ENCODE data around the gene DNTTIP2. TPM values are rescaled to one million over a fixed set of nuclear protein-coding genes. Genes with fewer than 3 reads are reported as not detected.

The DNTTIP2 gene
- total RNA-seq, 1 experiment from 2014 or later = 66.1 TPM

- H3K9me3 ChIP-seq (ENCODE audit: control insufficient read depth in 1 of 2, insufficient read depth in 1 of 2, low read depth in 1 of 2, low read length in 2 of 2) = no peaks in the 10 kb centered on the region
- H3K9ac ChIP-seq (ENCODE audit: low read length) = no peak overlapping the region
- H3K4me2 ChIP-seq (ENCODE audit: low read length) = no peak overlapping the region
- intact Hi-C loops (cut with micrococcal nuclease) = loop anchor here (10.0 kb wide), 1 partner anchor 431 kb away; no protein-coding TSS in a partner anchor
- H3K79me2 ChIP-seq (ENCODE audit: insufficient read depth, low read length) = peaks cover 84% of the 10 kb centered on the region
- BruUV-seq (replicated peaks) = no TSS peak
- no peaks in the 10 kb centered on the region for H3K9me2 ChIP-seq (ENCODE audit: insufficient read depth)
- H3K27ac ChIP-seq (ENCODE audit: low read depth, low read length) = no peak overlapping the region
- TF ChIP-seq SP1 (IDR thresholded peaks at IDR 0.05; ENCODE audit: low read depth) (no peak), EGR1 (IDR thresholded peaks at IDR 0.05; ENCODE audit: low read depth) (no peak), MAX (IDR thresholded peaks at IDR 0.05) (no peak), POLR2AphosphoS5 (IDR thresholded peaks at IDR 0.05; ENCODE audit: low read depth, low read length) (no peak), JUND (IDR thresholded peaks at IDR 0.05) (no peak), ELF1 (IDR thresholded peaks at IDR 0.05; ENCODE audit: borderline replicate concordance, low read depth) (no peak), ZFX (IDR thresholded peaks at IDR 0.05) (no peak), SRF (IDR thresholded peaks at IDR 0.05; ENCODE audit: low read depth) (no peak), RAD21 (IDR thresholded peaks at IDR 0.05; ENCODE audit: low read depth) (no peak), ZNF274 (IDR thresholded peaks at IDR 0.05; ENCODE audit: low read depth, low read length) (no peak), EZH2phosphoT487 (IDR thresholded peaks at IDR 0.05; ENCODE audit: borderline replicate concordance) (no peak)
- H3K4me1 ChIP-seq (ENCODE audit: control insufficient read depth in 1 of 2, insufficient read depth in 2 of 2, low read length in 2 of 2) = peaks cover 7 to 27% of the 10 kb centered on the region in 2 experiments; a peak in 3 of 4 replicates
- DNase-seq (ENCODE audit: low read depth, low spot score) (no peak), ATAC-seq (no peak)
- no peak overlapping the region for H3K4me3 ChIP-seq (replicated peaks in 1 of 2; ENCODE audit: low read depth in 1 of 2, low read length in 2 of 2)
- POLR2A ChIA-PET = no interaction called here
- peaks cover 0 to 10% of the 10 kb centered on the region in 2 experiments; a peak in 2 of 4 replicates for H3K36me3 ChIP-seq (ENCODE audit: control insufficient read depth in 1 of 2, insufficient read depth in 2 of 2, low read length in 2 of 2)
- no peak overlapping the region for H2AFZ ChIP-seq (ENCODE audit: low read depth, low read length, poor library complexity, severe bottlenecking)
- RAD21 ChIA-PET (ENCODE audit: low non-redundant PET in 1 of 2, low total read pairs in 2 of 2, uncharacterized antibody in 2 of 2, unreplicated experiment in 2 of 2) = no interaction called here
- no peaks in the 10 kb centered on the region for H4K20me1 ChIP-seq (ENCODE audit: insufficient read depth)
- CTCF ChIA-PET = no interaction called here
- no peaks in the 10 kb centered on the region for H3K27me3 ChIP-seq (ENCODE audit: insufficient read depth, low read length)
These were observed 25.2 kb upstream of the DNTTIP2 start for GRCh38 chr1:93904228-93904627.

- H2AFZ ChIP-seq (ENCODE audit: low read depth, low read length, poor library complexity, severe bottlenecking) = no peak overlapping the region
- no peak overlapping the region for H3K4me2 ChIP-seq (ENCODE audit: low read length)
- H3K79me2 ChIP-seq (ENCODE audit: insufficient read depth, low read length) = peaks cover 57% of the 10 kb centered on the region
- peaks cover 0 to 26% of the 10 kb centered on the region in 2 experiments; a peak in 3 of 4 replicates for H3K36me3 ChIP-seq (ENCODE audit: control insufficient read depth in 1 of 2, insufficient read depth in 2 of 2, low read length in 2 of 2)
- ATAC-seq (no peak), DNase-seq (ENCODE audit: low read depth, low spot score) (no peak)
- ChIA-PET CTCF (no interaction called here), RAD21 (ENCODE audit: low non-redundant PET in 1 of 2, low total read pairs in 2 of 2, uncharacterized antibody in 2 of 2, unreplicated experiment in 2 of 2) (no interaction called here), POLR2A (no interaction called here)
- no peak for TF ChIP-seq ATF3 (IDR thresholded peaks at IDR 0.05)
- TF ChIP-seq TCF7L2 (IDR thresholded peaks at IDR 0.05; ENCODE audit: borderline replicate concordance, extremely low read depth, insufficient read depth, insufficient read length) = no peak
- TF ChIP-seq ZNF274 (IDR thresholded peaks at IDR 0.05; ENCODE audit: low read depth, low read length) = no peak
- no peak for TF ChIP-seq ELF1 (IDR thresholded peaks at IDR 0.05; ENCODE audit: borderline replicate concordance, low read depth)
- no peak for TF ChIP-seq SRF (IDR thresholded peaks at IDR 0.05; ENCODE audit: low read depth)
- TF ChIP-seq CTCF (IDR thresholded peaks at IDR 0.05 in 2 of 3, conservative IDR thresholded peaks at IDR 0.05 in 1 of 3; ENCODE audit: borderline replicate concordance in 1 of 3, insufficient read depth in 1 of 3, low read depth in 2 of 3, low read length in 2 of 3) = no peak
- no peak for TF ChIP-seq EGR1 (IDR thresholded peaks at IDR 0.05; ENCODE audit: low read depth)
- no peak for TF ChIP-seq ZFX (IDR thresholded peaks at IDR 0.05)
- TF ChIP-seq POLR2AphosphoS5 (IDR thresholded peaks at IDR 0.05; ENCODE audit: low read depth, low read length) = no peak
- TF ChIP-seq POLR2A (IDR thresholded peaks at IDR 0.05; ENCODE audit: borderline replicate concordance, extremely low read depth, insufficient read depth, insufficient read length) = no peak
- no peak overlapping the region for H3K27ac ChIP-seq (ENCODE audit: low read depth, low read length)
- no peak overlapping the region for H3K9ac ChIP-seq (ENCODE audit: low read length)
- peaks cover 0 to 3% of the 10 kb centered on the region in 2 experiments; a peak in 2 of 4 replicates for H3K4me1 ChIP-seq (ENCODE audit: control insufficient read depth in 1 of 2, insufficient read depth in 2 of 2, low read length in 2 of 2)
- BruUV-seq (replicated peaks) = no TSS peak
- no peaks in the 10 kb centered on the region for H3K9me2 ChIP-seq (ENCODE audit: insufficient read depth)
- intact Hi-C loops (cut with micrococcal nuclease) = loop anchor here (10.0 kb wide), 1 partner anchor 434 kb away; no protein-coding TSS in a partner anchor
- H3K9me3 ChIP-seq (ENCODE audit: control insufficient read depth in 1 of 2, insufficient read depth in 1 of 2, low read depth in 1 of 2, low read length in 2 of 2) = no peaks in the 10 kb centered on the region
- no peaks in the 10 kb centered on the region for H4K20me1 ChIP-seq (ENCODE audit: insufficient read depth)
- no peak overlapping the region for H3K4me3 ChIP-seq (replicated peaks in 1 of 2; ENCODE audit: low read depth in 1 of 2, low read length in 2 of 2)
- H3K27me3 ChIP-seq (ENCODE audit: insufficient read depth, low read length) = no peaks in the 10 kb centered on the region
These were observed 21.9 kb upstream of the DNTTIP2 start for GRCh38 chr1:93900723-93901504.

All from HCT116 (cell line).